HCT116 (cell line): ENCODE data around the gene ZNF135. TPM values are rescaled to one million over a fixed set of nuclear protein-coding genes. Genes with fewer than 3 reads are reported as not detected.

Source experiments
- ATAC-seq: fragments of 200-7000 bp; cut with Tn5 transposase; 2 replicates; pipeline ENCODE4 v1.9.1; 2020; ENCODE audit warnings: mild to moderate bottlenecking, moderate library complexity
- BruUV-seq: library from RNA; stranded (reverse); fragments of 400-500 nt; replicated peaks from 2 replicates; lab custom pipeline; 2021; lab: Mats Ljungman, UMichigan
- CTCF ChIA-PET: fragments of 300-600 bp; sonication (Branson Sonifier 250); formaldehyde crosslinking; loops from one replicate; lab custom pipeline; 2021; ENCODE audit warnings: antibody characterized with exemption; lab: Charles Lee
- POLR2A ChIA-PET: fragments of 300-600, 350-600 bp; sonication (Branson Sonifier 250); formaldehyde crosslinking; loops from one replicate; lab custom pipeline; 2021; ENCODE audit warnings: antibody characterized with exemption; lab: Charles Lee
- RAD21 ChIA-PET, 2 experiments: fragments of 300-600 bp; sonication (Branson Sonifier 250); formaldehyde crosslinking; loops; one replicate each; lab custom pipeline; 2023; ENCODE audit warnings: low total read pairs in 2 of 2; ENCODE audit not compliant: uncharacterized antibody in 2 of 2, unreplicated experiment in 2 of 2, low non-redundant PET in 1 of 2; lab: Charles Lee
- DNase-seq: peaks from one replicate; pipeline ENCODE4 v3.0.0-alpha.2; 2010; ENCODE audit warnings: low read depth, low spot score
- H2AFZ ChIP-seq: fragments of 200-600 bp; shearing (Covaris generic), sonication (generic); 2 replicates; pipeline ENCODE4 v1.6.1; 2017; ENCODE audit warnings: low read depth, mixed run types, mixed read lengths, antibody characterized with exemption, low read length; ENCODE audit not compliant: poor library complexity, severe bottlenecking
- H3K27ac ChIP-seq: 2 replicates; pipeline ENCODE4 v1.5.1; 2012; ENCODE audit warnings: low read depth, low read length
- H3K27me3 ChIP-seq: fragments of 200-600 bp; sonication (generic); 2 replicates; pipeline ENCODE4 v1.6.1; 2016; ENCODE audit warnings: mixed run types, low read length, mixed read lengths; ENCODE audit not compliant: insufficient read depth
- H3K36me3 ChIP-seq, 2 experiments: fragments of 200-500 bp in 1 of 2; fragments of 200-600 bp in 1 of 2; sonication (Bioruptor generic) in 1 of 2; sonication (generic) in 1 of 2; 2 replicates each; pipeline versions ENCODE4 v1.5.1 to v1.6.1; 2014 to 2016; ENCODE audit warnings: low read length in 2 of 2, inconsistent platforms in 1 of 2, mixed read lengths in 1 of 2, mixed run types in 1 of 2; ENCODE audit not compliant: insufficient read depth in 2 of 2, control insufficient read depth in 1 of 2
- H3K4me1 ChIP-seq, 2 experiments: fragments of 200-600 bp in 1 of 2; sonication (generic) in 1 of 2; 2 replicates each; pipeline versions ENCODE4 v1.5.1 to v1.6.1; 2012 to 2017; ENCODE audit warnings: low read length in 2 of 2, inconsistent platforms in 1 of 2, mild to moderate bottlenecking in 1 of 2, mixed read lengths in 1 of 2, mixed run types in 1 of 2, moderate library complexity in 1 of 2; ENCODE audit not compliant: insufficient read depth in 2 of 2, control insufficient read depth in 1 of 2
- H3K4me2 ChIP-seq: fragments of 200-600 bp; sonication (generic); 2 replicates; pipeline ENCODE4 v1.6.1; 2017; ENCODE audit warnings: mixed run types, low read length, mixed read lengths
- H3K4me3 ChIP-seq, 2 experiments: fragments of 200-600 bp in 1 of 2; sonication (generic) in 1 of 2; replicated peaks in 1 of 2; 2 replicates each; pipeline ENCODE4 v1.5.1; 2011 to 2016; ENCODE audit warnings: low read length in 2 of 2, control low read depth in 1 of 2, low read depth in 1 of 2, mild to moderate bottlenecking in 1 of 2, mixed read lengths in 1 of 2, mixed run types in 1 of 2
- H3K79me2 ChIP-seq: fragments of 200-600 bp; sonication (generic); 2 replicates; pipeline ENCODE4 v1.6.1; 2017; ENCODE audit warnings: mild to moderate bottlenecking, mixed run types, low read length, moderate library complexity, mixed read lengths; ENCODE audit not compliant: insufficient read depth
- H3K9ac ChIP-seq: fragments of 200-600 bp; sonication (generic); 2 replicates; pipeline ENCODE4 v1.6.1; 2016; ENCODE audit warnings: low read length, mixed read lengths
- H3K9me2 ChIP-seq: fragments of 200-600 bp; sonication (generic), shearing (Covaris generic); 2 replicates; pipeline ENCODE4 v1.6.1; 2017; ENCODE audit warnings: mixed run types, mild to moderate bottlenecking, moderate library complexity; ENCODE audit not compliant: insufficient read depth
- H3K9me3 ChIP-seq, 2 experiments: fragments of 200-500 bp in 1 of 2; fragments of 200-600 bp in 1 of 2; sonication (Bioruptor generic) in 1 of 2; sonication (generic) in 1 of 2; 2 replicates each; pipeline ENCODE4 v1.6.1; 2014 to 2017; ENCODE audit warnings: low read length in 2 of 2, mixed read lengths in 2 of 2, inconsistent platforms in 1 of 2, low read depth in 1 of 2, mild to moderate bottlenecking in 1 of 2, mixed run types in 1 of 2, moderate library complexity in 1 of 2; ENCODE audit not compliant: control insufficient read depth in 1 of 2, insufficient read depth in 1 of 2
- H4K20me1 ChIP-seq: fragments of 200-600 bp; sonication (generic), shearing (Covaris generic); 2 replicates; pipeline ENCODE4 v1.6.1; 2017; ENCODE audit warnings: mixed run types, mild to moderate bottlenecking, moderate library complexity; ENCODE audit not compliant: insufficient read depth
- CBX3 ChIP-seq: IDR thresholded peaks from 2 replicates; pipeline ENCODE4 v1.6.1; 2012; ENCODE audit warnings: low read depth
- CEBPB ChIP-seq: IDR thresholded peaks from 2 replicates; pipeline ENCODE4 v1.6.1; 2012; ENCODE audit warnings: low read depth
- ELF1 ChIP-seq: IDR thresholded peaks from 2 replicates; pipeline ENCODE4 v1.6.1; 2012; ENCODE audit warnings: low read depth, borderline replicate concordance
- EZH2 ChIP-seq: fragments of 200-600 bp; sonication (generic); IDR thresholded peaks from 2 replicates; pipeline ENCODE4 v1.6.1; 2017; ENCODE audit warnings: antibody characterized with exemption, mixed run types
- JUND ChIP-seq: IDR thresholded peaks from 2 replicates; pipeline ENCODE4 v1.6.1; 2012
- MAX ChIP-seq: IDR thresholded peaks from 2 replicates; pipeline ENCODE4 v1.6.1; 2012
- POLR2A ChIP-seq: IDR thresholded peaks from 2 replicates; pipeline ENCODE4 v1.7.0; 2011; ENCODE audit warnings: borderline replicate concordance; ENCODE audit not compliant: insufficient read depth, insufficient read length; ENCODE audit errors: extremely low read depth
- POLR2AphosphoS5 ChIP-seq: IDR thresholded peaks from 2 replicates; pipeline ENCODE4 v1.6.1; 2011; ENCODE audit warnings: mild to moderate bottlenecking, low read depth, low read length, moderate library complexity
- REST ChIP-seq: IDR thresholded peaks from 2 replicates; pipeline ENCODE4 v1.6.1; 2012; ENCODE audit warnings: low read depth
- SIN3A ChIP-seq: IDR thresholded peaks from 2 replicates; pipeline ENCODE4 v1.6.1; 2012; ENCODE audit warnings: low read depth
- SP1 ChIP-seq: IDR thresholded peaks from 2 replicates; pipeline ENCODE4 v1.6.1; 2012; ENCODE audit warnings: low read depth
- TCF7L2 ChIP-seq: IDR thresholded peaks from 2 replicates; pipeline ENCODE4 v1.7.0; 2011; ENCODE audit warnings: borderline replicate concordance, inconsistent platforms; ENCODE audit not compliant: insufficient read depth, insufficient read length; ENCODE audit errors: extremely low read depth
- YY1 ChIP-seq: IDR thresholded peaks from 2 replicates; pipeline ENCODE4 v1.6.1; 2011; ENCODE audit warnings: low read length, low read depth, moderate library complexity, mild to moderate bottlenecking; ENCODE audit not compliant: insufficient replicate concordance; ENCODE audit errors: extremely low read depth
- ZBTB33 ChIP-seq: IDR thresholded peaks from 2 replicates; pipeline ENCODE4 v1.6.1; 2011; ENCODE audit warnings: mild to moderate bottlenecking, low read length, moderate library complexity; ENCODE audit not compliant: insufficient replicate concordance; ENCODE audit errors: extremely low read depth
- ZNF274 ChIP-seq: fragments of 200-500 bp; sonication (Bioruptor generic); IDR thresholded peaks from 2 replicates; pipeline ENCODE4 v1.6.1; 2014; ENCODE audit warnings: mild to moderate bottlenecking, low read depth, low read length, inconsistent platforms
- intact Hi-C: fragments of 100-400 bp; cut with micrococcal nuclease; formaldehyde crosslinking; loops from 2 replicates; pipeline ENCODE4 v1.10.0; 2022
- total RNA-seq: library from RNA; stranded (reverse); gene quantifications from one replicate; pipeline ENCODE4 v1.2.1, GENCODE V29; 2021; ENCODE audit not compliant: unreplicated experiment

Gene ZNF135
- total RNA-seq, 1 experiment from 2014 or later = not detected

DNA sequence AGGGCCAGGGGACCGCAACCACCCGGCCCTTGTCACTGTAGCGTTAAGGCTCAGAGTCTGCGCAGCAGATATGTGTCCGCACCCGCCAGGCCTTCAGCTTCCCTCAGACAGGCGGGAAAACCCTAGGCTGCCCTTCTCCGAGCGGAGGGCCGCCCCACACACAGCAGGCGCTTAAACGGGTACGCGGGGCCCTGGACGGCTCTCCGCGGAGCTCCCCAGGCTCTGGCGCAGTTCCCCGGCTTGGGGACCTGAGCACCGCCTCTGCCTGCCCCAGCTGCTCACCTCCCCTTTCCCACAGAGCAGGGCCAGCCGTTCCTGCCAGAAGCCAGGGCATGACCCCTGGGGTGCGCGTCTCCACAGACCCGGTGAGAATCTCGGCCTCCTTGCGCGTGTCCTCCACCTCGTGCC lies 593 bp downstream of the ZNF135 start:
- DNase-seq (no peak), ATAC-seq (no peak)
- Histone ChIP-seq H3K4me3 (no peak overlapping the region), H2AFZ (no peak overlapping the region), H3K36me3 (no peaks in the 10 kb centered on the region), H3K9me2 (no peaks in the 10 kb centered on the region), H3K9ac (no peak overlapping the region), H3K27ac (no peak overlapping the region), H3K4me1 (no peaks in the 10 kb centered on the region), H3K4me2 (no peak overlapping the region), H3K79me2 (no peaks in the 10 kb centered on the region), H3K9me3 (peaks cover 3 to 15% of the 10 kb centered on the region in 2 experiments; a peak in 2 of 4 replicates), H3K27me3 (no peaks in the 10 kb centered on the region), H4K20me1 (no peaks in the 10 kb centered on the region)
- ChIA-PET RAD21 (no interaction called here), CTCF (no interaction called here), POLR2A (no interaction called here)
- BruUV-seq = no TSS peak
- intact Hi-C loops = no loop called here
- TF ChIP-seq POLR2AphosphoS5 (no peak), EZH2 (no peak), MAX (no peak), POLR2A (no peak)

DNA sequence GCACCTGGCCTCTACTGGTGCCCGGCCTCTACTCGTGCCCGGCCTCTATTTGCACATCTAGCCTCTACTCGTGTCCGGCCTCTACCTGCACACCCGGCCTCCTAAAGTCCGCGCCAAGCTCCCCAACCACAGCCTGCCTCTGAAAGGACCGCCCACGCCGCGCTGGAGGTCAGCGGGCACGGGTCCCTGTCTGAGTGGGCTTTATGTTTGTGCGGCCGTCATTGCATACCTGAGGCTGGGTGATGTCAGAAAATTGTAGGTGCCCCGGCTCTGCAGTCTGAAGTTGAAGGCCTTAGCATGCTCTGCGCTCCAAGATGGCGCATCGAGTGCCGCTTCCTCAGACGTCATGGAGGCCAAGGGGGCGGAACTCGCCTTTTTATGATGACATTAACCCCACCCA lies 1.1 kb downstream of the ZNF135 start:
- Histone ChIP-seq H3K4me2 (no peak overlapping the region), H4K20me1 (no peaks in the 10 kb centered on the region), H3K27ac (no peak overlapping the region), H3K9me3 (peaks cover 3 to 15% of the 10 kb centered on the region in 2 experiments; a peak in 2 of 4 replicates), H2AFZ (no peak overlapping the region), H3K79me2 (no peaks in the 10 kb centered on the region), H3K9me2 (no peaks in the 10 kb centered on the region), H3K9ac (no peak overlapping the region), H3K4me3 (no peak overlapping the region), H3K27me3 (no peaks in the 10 kb centered on the region), H3K4me1 (no peaks in the 10 kb centered on the region), H3K36me3 (no peaks in the 10 kb centered on the region)
- no TSS peak for BruUV-seq
- intact Hi-C loops = no loop called here
- ATAC-seq = no peak
- no peak for DNase-seq
- ChIA-PET POLR2A (no interaction called here), RAD21 (no interaction called here), CTCF (no interaction called here)
- TF ChIP-seq ZNF274 (no peak), ZBTB33 (no peak), POLR2AphosphoS5 (no peak), SIN3A (no peak), YY1 (no peak), REST (no peak), JUND (no peak), POLR2A (no peak), TCF7L2 (no peak), CBX3 (no peak), ELF1 (no peak), CEBPB (no peak), SP1 (no peak)
